H1 (cell line): ENCODE measurements around the gene ALDH1L2. TPM values are rescaled to one million over a fixed set of nuclear protein-coding genes. Genes with fewer than 3 reads are reported as not detected.

Experiments used
- BCL11A ChIP-seq, 2 experiments: IDR thresholded peaks; one replicate each; pipeline ENCODE4 v1.6.1; 2011; ENCODE audit warnings: low read depth in 2 of 2, low read length in 2 of 2, mild to moderate bottlenecking in 2 of 2
- CEBPB ChIP-seq: IDR thresholded peaks from 2 replicates; pipeline ENCODE4 v1.6.1; 2012; ENCODE audit warnings: low read depth, low read length
- CHD1 ChIP-seq: IDR thresholded peaks from 2 replicates; pipeline ENCODE4 v1.6.1; 2012; ENCODE audit warnings: low read depth, low read length, improper control_type of control experiment
- CHD7 ChIP-seq: fragments of 300-600 bp; sonication (generic); IDR thresholded peaks from 2 replicates; pipeline ENCODE4 v1.7.1; 2012; ENCODE audit warnings: low read length, moderate library complexity, mild to moderate bottlenecking, inconsistent platforms; ENCODE audit not compliant: insufficient replicate concordance
- MAFK ChIP-seq: IDR thresholded peaks from 2 replicates; pipeline ENCODE4 v1.6.1; 2012; ENCODE audit warnings: low read depth, mild to moderate bottlenecking, improper control_type of control experiment, low read length
- SP4 ChIP-seq: IDR thresholded peaks from 2 replicates; pipeline ENCODE4 v1.6.1; 2012; ENCODE audit warnings: low read length, inconsistent platforms
- polyA plus RNA-seq, 7 experiments: library from polyadenylated mRNA; depleted of rRNA in 3 of 7; stranded (reverse) in 5 of 7; unstranded in 2 of 7; fragments of >200 nt in 5 of 7; fragments of 200-250 nt in 2 of 7; gene quantifications; 1 replicate in 5 of 7; 2 replicates in 1 of 7; 4 replicates in 1 of 7; pipeline versions ENCODE4 v1.2.1 to v1.2.3, GENCODE V29; 2011 to 2013; ENCODE audit warnings: missing spikeins in 2 of 7, mixed read lengths in 2 of 7
- total RNA-seq: library from RNA; stranded (reverse); fragmentation: NEBNext Ultra II Directional; extraction: Animal tissue kit (Norgen Biotek cat#: 25700); gene quantifications from 2 replicates; pipeline ENCODE4 v1.2.1, GENCODE V29; 2021

ALDH1L2 gene
- total and polyA plus RNA-seq, 2 of the 8 experiments (the other 6 are each of a cell fraction or from before 2014, with no cell fraction given): 3.7 to 7.2 TPM

- TF ChIP-seq CHD1: no peak
- no peak for TF ChIP-seq MAFK
- TF ChIP-seq SP4: no peak
- TF ChIP-seq CHD7: no peak
- no peak for TF ChIP-seq BCL11A (IDR thresholded peaks at IDR 0.05; ENCODE audit: low read depth in 2 of 2, low read length in 2 of 2)
- TF ChIP-seq CEBPB: no peak
These were observed 26.6 kb upstream of the ALDH1L2 start (continued) for GRCh38 chr12:105110851-105111250.
